Measurements from ENCODE around the gene HABP2.

HABP2 gene

DNA sequence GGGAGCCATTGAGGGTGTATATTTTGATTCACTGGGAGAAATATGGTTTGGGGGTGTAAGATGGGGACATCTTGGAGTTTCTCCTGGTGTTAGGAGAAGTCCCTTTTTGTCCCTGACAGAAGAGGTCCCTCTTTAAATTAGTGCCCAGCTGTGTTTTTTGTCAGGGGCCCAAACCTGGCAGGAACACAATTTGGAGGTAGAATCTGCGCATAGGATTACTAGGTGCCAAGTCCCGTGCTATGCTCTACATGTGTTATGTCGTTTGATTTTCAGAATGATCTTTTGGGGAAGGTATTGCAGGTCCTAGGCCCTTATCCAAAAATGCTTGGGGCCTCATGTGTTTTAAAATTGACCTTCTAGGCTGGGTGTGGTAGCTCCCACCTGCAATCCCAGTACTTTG is 36.8 kb upstream of the HABP2 start:
- no peak overlapping the region for H3K4me3 ChIP-seq (ENCODE audit: low read depth, low read length)
- TF ChIP-seq, protein P1, sequence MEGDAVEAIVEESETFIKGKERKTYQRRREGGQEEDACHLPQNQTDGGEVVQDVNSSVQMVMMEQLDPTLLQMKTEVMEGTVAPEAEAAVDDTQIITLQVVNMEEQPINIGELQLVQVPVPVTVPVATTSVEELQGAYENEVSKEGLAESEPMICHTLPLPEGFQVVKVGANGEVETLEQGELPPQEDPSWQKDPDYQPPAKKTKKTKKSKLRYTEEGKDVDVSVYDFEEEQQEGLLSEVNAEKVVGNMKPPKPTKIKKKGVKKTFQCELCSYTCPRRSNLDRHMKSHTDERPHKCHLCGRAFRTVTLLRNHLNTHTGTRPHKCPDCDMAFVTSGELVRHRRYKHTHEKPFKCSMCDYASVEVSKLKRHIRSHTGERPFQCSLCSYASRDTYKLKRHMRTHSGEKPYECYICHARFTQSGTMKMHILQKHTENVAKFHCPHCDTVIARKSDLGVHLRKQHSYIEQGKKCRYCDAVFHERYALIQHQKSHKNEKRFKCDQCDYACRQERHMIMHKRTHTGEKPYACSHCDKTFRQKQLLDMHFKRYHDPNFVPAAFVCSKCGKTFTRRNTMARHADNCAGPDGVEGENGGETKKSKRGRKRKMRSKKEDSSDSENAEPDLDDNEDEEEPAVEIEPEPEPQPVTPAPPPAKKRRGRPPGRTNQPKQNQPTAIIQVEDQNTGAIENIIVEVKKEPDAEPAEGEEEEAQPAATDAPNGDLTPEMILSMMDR (IDR thresholded peaks at IDR 0.05; ENCODE audit: low read depth, low read length, missing control alignments) = no peak
- no peak for DNase-seq (ENCODE audit: low read depth)

DNA sequence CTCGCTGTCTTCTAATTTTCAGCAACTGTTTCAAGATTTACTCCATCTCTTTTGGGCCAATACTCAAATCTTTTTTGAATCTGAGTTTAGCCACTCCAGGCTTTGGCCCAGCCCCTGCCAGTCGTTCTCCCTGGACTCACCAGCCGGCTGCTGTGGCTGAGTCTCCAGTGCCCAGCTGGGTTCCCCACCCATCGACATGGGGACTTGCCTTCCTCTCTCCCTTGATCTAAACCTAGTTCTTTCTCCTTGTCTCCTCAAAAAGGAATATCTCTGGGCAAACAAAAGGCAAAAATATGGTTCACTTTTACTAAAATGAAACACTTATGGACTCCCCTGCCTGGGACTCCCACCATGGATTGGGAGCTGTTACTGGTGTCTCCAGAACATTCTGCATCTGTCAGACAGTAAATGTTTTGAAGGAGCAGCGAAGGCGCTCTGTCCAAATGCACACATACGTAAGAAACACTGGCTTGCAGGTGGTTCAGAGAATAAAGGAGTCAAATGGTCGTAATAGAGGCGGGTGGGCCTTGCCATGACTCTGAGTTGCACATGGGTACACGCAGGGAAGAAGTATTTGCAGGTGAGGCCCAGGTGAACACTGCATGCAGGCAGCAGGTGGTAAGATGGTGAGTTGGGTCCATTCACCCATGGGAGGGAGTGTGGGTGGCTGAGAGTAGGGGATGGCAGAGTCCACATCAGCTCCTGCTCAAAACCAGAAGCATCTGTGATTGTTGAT is 35.5 kb upstream of the HABP2 start:
- TF ChIP-seq, protein P1 (IDR thresholded peaks at IDR 0.05; ENCODE audit: low read depth, low read length, missing control alignments) = no peak
- H3K4me3 ChIP-seq (ENCODE audit: low read depth, low read length) = no peak overlapping the region
- DNase-seq (ENCODE audit: low read depth) = no peak

DNA sequence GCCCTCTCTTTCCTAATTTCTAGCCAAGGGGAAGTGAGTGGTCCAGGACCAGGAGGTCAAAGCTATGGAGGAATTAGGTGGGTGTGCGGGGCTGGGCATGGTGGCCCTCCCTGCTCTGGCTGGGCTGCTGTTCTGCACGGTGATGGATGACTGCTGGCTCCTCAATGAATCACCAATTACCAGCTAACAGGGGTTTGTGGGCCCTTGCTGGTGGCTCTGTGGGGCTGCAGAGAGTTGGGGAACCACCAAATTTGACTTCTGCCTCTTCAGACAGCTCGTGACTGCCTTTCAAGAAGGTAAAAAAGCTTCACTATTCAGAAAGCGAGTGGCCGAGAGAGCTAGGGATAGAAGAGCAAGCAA is 35.0 kb upstream of the HABP2 start:
- TF ChIP-seq, protein P1 (IDR thresholded peaks at IDR 0.05; ENCODE audit: low read depth, low read length, missing control alignments) = no peak
- H3K4me3 ChIP-seq (ENCODE audit: low read depth, low read length) = no peak overlapping the region
- DNase-seq (ENCODE audit: low read depth) = no peak

DNA sequence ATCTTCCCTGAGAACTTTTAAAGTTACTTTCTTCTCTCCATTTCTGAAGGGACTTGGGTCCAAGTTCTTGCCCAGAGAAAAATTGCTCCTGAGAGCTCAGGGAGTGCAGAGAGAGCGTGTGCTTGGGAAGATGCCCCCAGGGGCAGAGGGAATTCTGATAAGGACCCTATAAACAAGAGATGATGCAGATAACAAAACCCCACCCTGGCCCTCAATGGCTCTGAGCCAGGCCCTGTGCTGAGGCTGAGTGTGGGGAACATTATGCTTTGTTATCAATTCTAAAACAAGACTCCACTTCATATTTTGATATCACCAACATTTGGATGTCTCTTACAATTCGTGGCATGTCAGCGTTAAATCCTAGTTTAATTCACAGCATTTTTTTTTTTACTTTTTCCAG is 34.4 kb upstream of the HABP2 start:
- TF ChIP-seq, protein P1 (IDR thresholded peaks at IDR 0.05; ENCODE audit: low read depth, low read length, missing control alignments) = no peak
- no peak overlapping the region for H3K4me3 ChIP-seq (ENCODE audit: low read depth, low read length)
- DNase-seq (ENCODE audit: low read depth) = no peak

DNA sequence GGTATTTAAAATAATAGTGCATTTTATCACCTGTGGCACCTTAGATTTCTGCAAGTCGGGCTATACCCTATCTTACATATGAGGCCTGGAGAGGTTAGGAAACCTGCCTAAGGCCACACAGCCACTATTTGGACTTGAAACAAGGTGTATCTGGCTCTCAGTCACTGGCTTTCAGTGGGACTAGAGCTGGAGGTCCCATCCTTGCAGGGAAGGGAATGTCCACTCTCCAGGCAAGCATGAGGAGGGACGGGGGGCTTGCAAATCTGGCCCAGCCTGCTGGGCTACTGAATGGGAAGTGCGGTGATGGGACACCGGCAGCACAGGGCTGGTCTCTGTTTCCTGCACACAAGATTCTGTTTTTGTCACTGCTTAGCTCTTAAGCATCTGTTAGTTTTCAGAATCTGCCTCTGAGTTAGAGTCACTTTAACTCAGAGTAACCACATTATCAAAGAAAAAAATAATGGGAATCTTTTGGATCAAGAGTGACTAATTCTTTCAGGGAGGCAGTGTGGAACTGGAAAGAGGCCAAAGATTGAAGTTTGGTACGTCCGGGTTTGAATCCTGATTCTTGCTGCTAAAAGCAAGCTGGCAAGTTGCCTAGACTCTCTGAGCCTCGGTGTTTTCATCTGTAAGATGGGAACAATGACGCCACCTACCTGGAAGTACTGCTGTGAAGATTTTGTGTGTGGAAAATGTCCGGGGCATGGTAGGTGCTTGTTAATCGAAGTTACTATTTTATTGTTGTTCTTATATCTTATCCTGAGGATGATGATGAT is 33.8 kb upstream of the HABP2 start:
- DNase-seq (ENCODE audit: low read depth) = no peak
- TF ChIP-seq, protein P1 (IDR thresholded peaks at IDR 0.05; ENCODE audit: low read depth, low read length, missing control alignments) = no peak
- no peak overlapping the region for H3K4me3 ChIP-seq (ENCODE audit: low read depth, low read length)

DNA sequence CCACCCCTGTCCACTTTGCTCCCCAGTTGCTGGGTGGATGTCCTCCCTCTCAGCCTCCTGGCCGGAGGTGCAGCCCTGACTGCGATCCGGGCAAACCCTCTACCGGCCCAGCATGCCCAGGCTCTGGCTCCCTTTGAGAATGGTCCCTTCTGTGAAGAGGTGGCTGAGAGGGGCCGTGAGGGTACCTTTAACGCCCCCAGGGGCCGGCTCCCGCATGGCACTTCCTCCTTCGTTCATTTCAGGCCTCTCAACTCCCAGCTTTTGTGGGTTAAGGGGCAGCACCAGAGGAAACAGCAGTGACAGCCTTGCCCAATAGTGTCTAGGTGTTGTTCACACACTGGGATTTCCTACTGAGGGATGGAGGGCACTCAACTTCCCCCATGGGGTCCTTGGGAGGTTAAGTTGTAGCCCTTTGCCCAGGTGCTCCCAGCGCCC is 33.2 kb upstream of the HABP2 start:
- TF ChIP-seq, protein P1 (IDR thresholded peaks at IDR 0.05; ENCODE audit: low read depth, low read length, missing control alignments) = peak; percentile 7
- DNase-seq (ENCODE audit: low read depth) = no peak

More for the DNA sequence above, 33.2 kb upstream of the HABP2 start:
- no peak overlapping the region for H3K4me3 ChIP-seq (ENCODE audit: low read depth, low read length)
